Ovary (tissue), 10 donors: Measurements from ENCODE around the gene SIKE1. TPM values are rescaled to one million over a fixed set of nuclear protein-coding genes. Genes with fewer than 3 reads are reported as not detected.
"Not testable (repeated sequence)": the region's sequence is repeated elsewhere in the genome, so short reads cannot be mapped to it uniquely, and the experiment has no call there.

Experiments used
- DNase-seq, 5 donors: peaks; one replicate each; pipeline ENCODE4 v3.0.0-alpha.2; 2019 to 2020
- H3K27ac ChIP-seq, 2 donors: fragments of 200-600 bp; one replicate each; pipeline versions ENCODE4 v1.5.1 to v1.8.0; 2019 to 2022
- H3K27me3 ChIP-seq: fragments of 200-600 bp; one replicate; pipeline ENCODE4 v1.8.0; 2022
- H3K36me3 ChIP-seq: fragments of 200-600 bp; sonication (generic); one replicate; pipeline ENCODE4 v1.5.1; 2019
- H3K4me1 ChIP-seq: one replicate; pipeline ENCODE4 v1.8.1; 2013; ENCODE audit warnings: mild to moderate bottlenecking, moderate library complexity; ENCODE audit not compliant: insufficient read depth
- H3K4me3 ChIP-seq: fragments of 200-600 bp; sonication (generic); one replicate; pipeline ENCODE4 v1.5.1; 2017
- H3K9me3 ChIP-seq, 2 donors: fragments of 200-600 bp in 1 of 2; sonication (generic) in 1 of 2; one replicate each; pipeline versions ENCODE4 v1.5.1 to v1.8.1; 2013 to 2019; ENCODE audit warnings: mild to moderate bottlenecking in 1 of 2, moderate library complexity in 1 of 2
- EP300 ChIP-seq: sonication (generic); formaldehyde crosslinking; IDR thresholded peaks from one replicate; pipeline ENCODE4 v1.6.1; 2017; ENCODE audit warnings: antibody characterized with exemption
- POLR2A ChIP-seq: fragments of 450-650 bp; IDR thresholded peaks from one replicate; pipeline ENCODE4 v1.6.1; 2017; ENCODE audit warnings: antibody characterized with exemption, mild to moderate bottlenecking, moderate library complexity
- WGBS, 3 donors: extraction: QIAGEN DNeasy Blood & Tissue Kit in 1 of 3; methylation state at CpG; one replicate each; pipeline versions ENCODE4 v1.1.5 to v1.1.7; 2013 to 2017; 5-methylcytosine and 5-hydroxymethylcytosine counted together
- intact Hi-C, 4 donors: fragments of 100-400 bp; cut with DNase I; formaldehyde crosslinking; loops; one replicate each; pipeline versions ENCODE4 v1.11.0 to v1.15.1; 2022 to 2023
- long read RNA-seq, 3 donors: library from polyadenylated mRNA in 2 of 3; unstranded in 2 of 3; transcript quantifications; one replicate each; pipeline ENCODE4 v2.0.0 and lab custom pipeline, GENCODE V29; 2021 to 2026
- polyA plus RNA-seq, 2 donors: library from polyadenylated mRNA; stranded (reverse); fragments of 200-250 nt in 1 of 2; fragments of 350-450 nt in 1 of 2; fragmentation: Illumina TruSeq in 1 of 2; extraction: RNeasy Lipid Tissue Mini Kit (QIAGEN cat#74804) in 1 of 2; gene quantifications; one replicate each; pipeline ENCODE4 v1.2.3, GENCODE V29; 2013 to 2014
- total RNA-seq, 7 donors: library from RNA; depleted of rRNA in 2 of 7; stranded (reverse); fragments of >200 nt in 2 of 7; fragmentation: NEBNext Ultra II Directional in 3 of 7; extraction: Animal tissue kit (Norgen Biotek cat#: 25700) in 3 of 7; gene quantifications; one replicate each; pipeline versions ENCODE4 v1.1.0 to v1.2.4, GENCODE V29; 2016 to 2023
- TF ChIP-seq, protein P1 (sequence below), 3 donors: fragments of 450-650 bp in 2 of 3; fragments of 200-600 bp in 1 of 3; IDR thresholded peaks; one replicate each; pipeline versions ENCODE4 v1.5.1 to v1.8.0; 2016 to 2022; ENCODE audit warnings: antibody characterized with exemption in 3 of 3, mild to moderate bottlenecking in 1 of 3
- donor health status: DM: no; HTN: no; CAD: no; lungs with moderate emphysema.
- donor health status: DM: no; HTN: no; CAD: no.
- donor health status: Bipolar disorder and iron deficiency.
- donor health status: DM: yes; HTN: yes; CAD: no.
- donor health status: DM: no; HTN: no; CAD: no.
- donor health status: DM: yes; HTN: yes; CAD: no.

SIKE1 gene
- total RNA-seq = 10 to 100 TPM; 22.8 to 41.8 (median 31.4) TPM
- polyA plus RNA-seq = 10 to 100 TPM; 12.4 to 15.3 TPM
- long read RNA-seq, donor 1, full-length matches to known transcripts = 53 of 55 reads
- long read RNA-seq, donor 1, partial matches to known transcripts = 0 of 55 reads
- long read RNA-seq, donor 1, other reads (novel, unspliced or antisense) = 2 of 55 reads
- long read RNA-seq, donor 2, full-length matches to known transcripts = 24 of 24 reads
- long read RNA-seq, donor 2, partial matches to known transcripts = 0 of 24 reads
- long read RNA-seq, donor 2, other reads (novel, unspliced or antisense) = 0 of 24 reads
- long read RNA-seq, donor 3, full-length matches to known transcripts = 11 of 15 reads
- long read RNA-seq, donor 3, partial matches to known transcripts = 2 of 15 reads
- long read RNA-seq, donor 3, other reads (novel, unspliced or antisense) = 2 of 15 reads

DNA sequence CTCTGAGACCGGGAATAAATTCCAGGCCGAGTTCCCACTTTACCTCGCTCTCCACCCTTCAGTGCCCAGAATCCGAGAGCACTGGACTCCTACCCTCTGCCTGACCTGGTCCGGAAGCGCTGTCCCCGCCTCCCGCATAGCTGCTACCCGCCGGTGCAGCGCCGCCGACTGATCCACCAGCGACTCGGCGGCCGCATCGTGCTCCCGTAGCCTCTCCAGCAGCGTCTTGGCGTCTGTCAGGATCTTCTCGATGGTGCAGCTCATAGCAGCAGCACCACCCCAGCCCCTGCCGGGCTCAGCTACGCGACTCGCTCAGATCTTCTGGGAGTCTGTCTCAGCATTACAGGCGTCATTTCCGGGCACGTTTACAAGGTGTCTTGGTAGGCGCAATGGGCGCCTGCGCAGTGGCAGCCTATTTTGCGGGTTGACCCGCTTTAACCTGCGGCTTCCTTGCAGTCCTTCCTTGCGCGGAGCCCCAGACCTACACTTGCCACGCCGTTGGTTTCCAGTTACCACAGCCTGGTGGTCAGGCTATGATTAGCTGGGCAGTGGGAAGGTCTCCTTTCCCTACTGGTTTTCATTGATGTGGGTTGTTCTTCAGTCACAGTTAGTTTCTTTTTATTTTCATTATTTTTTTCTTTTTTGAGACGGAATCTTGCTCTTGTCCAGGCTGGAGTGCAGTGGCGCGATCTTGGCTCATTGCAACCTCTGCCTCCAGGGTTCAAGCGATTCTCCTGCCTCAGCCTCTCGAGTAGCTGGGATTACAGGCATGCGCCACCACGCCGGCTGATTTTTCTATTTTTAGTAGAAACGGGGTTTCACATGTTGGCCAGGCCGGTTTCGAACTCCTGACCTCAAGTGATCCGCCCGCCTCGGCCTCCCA, at the start of gene SIKE1:
TSS of gene SIKE1 (minus strand) at position 342 of the 883 bp plus-strand sequence. CDS start at position 264, 78 bp downstream.
- peak; percentile 88 to 92 (median 91) for DNase-seq
- WGBS, 3 donors = 14 to 20% (median 19%) methylated on average over 49 to 53 of the region's 53 CpGs
- H3K36me3 ChIP-seq = no peaks in the 10 kb centered on the region
- H3K27ac ChIP-seq = peak within 1 kb of the TSS; percentile 57 to 67
- TF ChIP-seq, protein P1, sequence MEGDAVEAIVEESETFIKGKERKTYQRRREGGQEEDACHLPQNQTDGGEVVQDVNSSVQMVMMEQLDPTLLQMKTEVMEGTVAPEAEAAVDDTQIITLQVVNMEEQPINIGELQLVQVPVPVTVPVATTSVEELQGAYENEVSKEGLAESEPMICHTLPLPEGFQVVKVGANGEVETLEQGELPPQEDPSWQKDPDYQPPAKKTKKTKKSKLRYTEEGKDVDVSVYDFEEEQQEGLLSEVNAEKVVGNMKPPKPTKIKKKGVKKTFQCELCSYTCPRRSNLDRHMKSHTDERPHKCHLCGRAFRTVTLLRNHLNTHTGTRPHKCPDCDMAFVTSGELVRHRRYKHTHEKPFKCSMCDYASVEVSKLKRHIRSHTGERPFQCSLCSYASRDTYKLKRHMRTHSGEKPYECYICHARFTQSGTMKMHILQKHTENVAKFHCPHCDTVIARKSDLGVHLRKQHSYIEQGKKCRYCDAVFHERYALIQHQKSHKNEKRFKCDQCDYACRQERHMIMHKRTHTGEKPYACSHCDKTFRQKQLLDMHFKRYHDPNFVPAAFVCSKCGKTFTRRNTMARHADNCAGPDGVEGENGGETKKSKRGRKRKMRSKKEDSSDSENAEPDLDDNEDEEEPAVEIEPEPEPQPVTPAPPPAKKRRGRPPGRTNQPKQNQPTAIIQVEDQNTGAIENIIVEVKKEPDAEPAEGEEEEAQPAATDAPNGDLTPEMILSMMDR (IDR thresholded peaks at IDR 0.05) = no peak
- peak; percentile 76 for TF ChIP-seq POLR2A
- H3K9me3 ChIP-seq = no peaks in the 10 kb centered on the region
- H3K27me3 ChIP-seq = no peaks in the 10 kb centered on the region
- peak within 1 kb of the TSS; percentile 65 for H3K4me3 ChIP-seq
- intact Hi-C loops = no loop called here
- no peaks in the 10 kb centered on the region for H3K4me1 ChIP-seq

DNA sequence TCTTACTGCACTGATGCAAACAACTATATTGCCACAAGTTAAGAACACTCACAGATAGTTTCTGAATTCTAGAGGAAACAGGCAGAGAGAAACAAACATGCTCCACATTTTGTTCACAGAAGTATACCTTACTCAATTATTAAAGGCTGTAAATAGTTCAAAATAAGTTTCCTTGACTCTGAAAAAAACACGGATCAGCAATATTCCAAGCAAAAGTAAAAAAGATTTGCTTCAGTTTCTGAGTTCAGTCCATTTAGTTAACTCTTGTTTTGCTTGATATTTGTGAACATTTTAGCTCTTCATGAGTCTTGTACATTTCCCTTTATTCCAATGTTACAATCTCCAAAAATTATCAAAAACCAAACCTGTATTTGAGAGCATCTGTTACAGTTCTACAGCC, 49.6 kb upstream of the SIKE1 start:
- H3K36me3 ChIP-seq, H3K27me3 ChIP-seq, DNase-seq, intact Hi-C loops, H3K9me3 ChIP-seq, H3K4me1 ChIP-seq, H3K27ac ChIP-seq, H3K4me3 ChIP-seq: not testable (repeated sequence)
- 18 to 36% (median 31%) methylated on average over 1 of the region's 1 CpG for WGBS, 3 donors

DNA sequence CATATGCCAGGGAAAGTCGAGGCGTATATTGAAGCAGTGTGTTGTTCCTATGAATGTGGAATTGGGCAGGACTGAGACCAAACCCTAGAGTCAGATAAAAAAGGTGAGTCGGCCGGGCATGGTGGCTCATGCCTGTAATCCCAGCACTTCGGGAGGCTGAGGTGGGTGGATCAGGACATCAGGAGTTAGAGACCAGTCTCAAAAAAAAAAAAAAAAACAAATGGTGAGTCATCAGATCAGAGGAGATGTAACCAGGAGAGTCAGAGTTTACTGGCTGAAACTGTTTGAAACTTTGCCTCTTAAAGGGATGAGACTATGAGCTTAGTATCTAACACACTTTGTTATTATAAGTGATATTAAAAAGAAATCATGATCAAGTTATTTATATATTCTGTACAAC, 47.8 kb upstream of the SIKE1 start:
- H3K9me3 ChIP-seq = no peaks in the 10 kb centered on the region
- intact Hi-C loops = no loop called here
- 77 to 84% (median 78%) methylated on average over 5 of the region's 5 CpGs for WGBS, 3 donors
- DNase-seq = no peak
- TF ChIP-seq EP300 (no peak), POLR2A (no peak)
- TF ChIP-seq, protein P1 (IDR thresholded peaks at IDR 0.05) = no peak
- no peak overlapping the region for H3K27ac ChIP-seq
- H3K4me1 ChIP-seq = no peaks in the 10 kb centered on the region
- H3K4me3 ChIP-seq = no peak overlapping the region
- H3K27me3 ChIP-seq = no peaks in the 10 kb centered on the region
- H3K36me3 ChIP-seq = no peaks in the 10 kb centered on the region

DNA sequence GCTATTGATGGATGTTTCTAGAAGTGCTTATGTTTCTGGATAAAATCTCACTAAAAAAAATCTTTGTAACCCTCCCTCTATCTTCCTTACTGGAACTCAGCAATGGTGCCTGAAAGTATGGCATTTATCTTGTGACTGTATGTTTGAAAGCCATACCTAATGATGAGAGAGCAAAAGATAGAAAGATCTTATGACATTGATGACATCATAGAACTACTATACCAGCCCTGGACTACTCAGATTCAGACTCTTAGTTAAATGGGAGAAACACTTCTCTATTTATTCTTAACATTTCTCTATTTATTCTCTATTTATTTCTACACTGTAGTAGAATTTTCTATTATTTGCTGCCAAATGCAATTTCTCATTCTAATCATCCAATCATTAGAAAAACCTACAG, 41.5 kb upstream of the SIKE1 start:
- no peak for DNase-seq
- Histone ChIP-seq H3K9me3 (no peaks in the 10 kb centered on the region), H3K27ac (no peak overlapping the region), H3K4me1 (no peaks in the 10 kb centered on the region), H3K36me3 (no peaks in the 10 kb centered on the region), H3K4me3 (no peak overlapping the region), H3K27me3 (no peaks in the 10 kb centered on the region)
- TF ChIP-seq, protein P1 (IDR thresholded peaks at IDR 0.05) = no peak
- no peak for TF ChIP-seq EP300
- TF ChIP-seq POLR2A = no peak
- intact Hi-C loops = no loop called here
